ENCODE results near the gene LACTB. TPM values are rescaled to one million over a fixed set of nuclear protein-coding genes. Genes with fewer than 3 reads are reported as not detected.

LACTB gene, protein sequence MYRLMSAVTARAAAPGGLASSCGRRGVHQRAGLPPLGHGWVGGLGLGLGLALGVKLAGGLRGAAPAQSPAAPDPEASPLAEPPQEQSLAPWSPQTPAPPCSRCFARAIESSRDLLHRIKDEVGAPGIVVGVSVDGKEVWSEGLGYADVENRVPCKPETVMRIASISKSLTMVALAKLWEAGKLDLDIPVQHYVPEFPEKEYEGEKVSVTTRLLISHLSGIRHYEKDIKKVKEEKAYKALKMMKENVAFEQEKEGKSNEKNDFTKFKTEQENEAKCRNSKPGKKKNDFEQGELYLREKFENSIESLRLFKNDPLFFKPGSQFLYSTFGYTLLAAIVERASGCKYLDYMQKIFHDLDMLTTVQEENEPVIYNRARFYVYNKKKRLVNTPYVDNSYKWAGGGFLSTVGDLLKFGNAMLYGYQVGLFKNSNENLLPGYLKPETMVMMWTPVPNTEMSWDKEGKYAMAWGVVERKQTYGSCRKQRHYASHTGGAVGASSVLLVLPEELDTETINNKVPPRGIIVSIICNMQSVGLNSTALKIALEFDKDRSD
- total RNA-seq (10 to 100 TPM in 1 of 4 donors, 1 to 10 TPM in 3; 7.2 to 11.2 (median 8.4) TPM), polyA plus RNA-seq (10 to 100 TPM; 14.9 to 32.4 (median 21.6) TPM)

DNA sequence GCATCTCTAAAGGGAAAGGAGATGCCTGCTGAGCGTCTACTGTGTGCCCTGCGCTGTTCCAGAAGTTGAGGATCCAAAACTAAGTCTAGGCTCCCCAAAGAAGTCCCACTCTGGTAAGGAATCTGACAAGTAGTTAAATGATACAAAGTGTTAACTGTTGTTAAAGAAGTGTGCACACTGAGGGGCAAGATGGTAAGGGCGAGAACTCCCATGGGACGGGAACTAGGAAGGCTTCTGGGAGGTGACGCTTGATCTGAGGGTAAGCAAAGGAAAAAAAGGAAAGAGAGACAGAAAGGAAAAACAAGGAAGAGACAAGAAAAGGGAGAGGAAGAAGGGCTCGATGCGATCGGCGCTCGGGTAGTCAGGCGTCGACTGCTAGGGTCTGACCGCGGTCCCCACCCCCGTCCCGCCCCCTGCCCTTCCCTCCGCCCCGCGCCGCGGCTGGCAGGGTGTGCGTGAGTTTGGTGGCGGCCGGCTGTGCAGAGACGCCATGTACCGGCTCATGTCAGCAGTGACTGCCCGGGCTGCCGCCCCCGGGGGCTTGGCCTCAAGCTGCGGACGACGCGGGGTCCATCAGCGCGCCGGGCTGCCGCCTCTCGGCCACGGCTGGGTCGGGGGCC, at the start of gene LACTB:
LACTB (plus strand) TSS at position 480 of the 620 bp plus-strand sequence; CDS start at position 491, 11 bp downstream.
- TF ChIP-seq EP300 (IDR thresholded peaks at IDR 0.05), result no peak
- no peak for TF ChIP-seq CTCF (IDR thresholded peaks at IDR 0.05)
- peak; percentile 32 to 36 for TF ChIP-seq POLR2A (IDR thresholded peaks at IDR 0.05)
- TF ChIP-seq POLR2AphosphoS5 (IDR thresholded peaks at IDR 0.05), result peak; percentile 80 to 92 (median 88)
- H3K27me3 ChIP-seq, result no peaks in the 10 kb centered on the region
- H3K27ac ChIP-seq, result peak within 1 kb of the TSS; percentile 89 to 94 (median 91)
- peaks cover 0 to 13% (median 2%) of the 10 kb centered on the region in 4 donors for H3K4me1 ChIP-seq
- H3K9me3 ChIP-seq, result peaks cover 0 to 2% (median 0%) of the 10 kb centered on the region in 4 donors
- peak; percentile 93 for DNase-seq
- WGBS, 2 donors, result 3 to 5% methylated on average over 40 of the region's 40 CpGs
- intact Hi-C loops (cut with DNase I), result loop anchor here (2.0 to 10.0 kb wide), 2 partner anchors 35 to 153 kb away; partner anchors contain the start of genes APH1B and RPS27L
- H3K4me3 ChIP-seq, result peak within 1 kb of the TSS; percentile 66 to 99 (median 83)
- H3K36me3 ChIP-seq, result peaks cover 0 to 8% (median 0%) of the 10 kb centered on the region in 4 donors

DNA sequence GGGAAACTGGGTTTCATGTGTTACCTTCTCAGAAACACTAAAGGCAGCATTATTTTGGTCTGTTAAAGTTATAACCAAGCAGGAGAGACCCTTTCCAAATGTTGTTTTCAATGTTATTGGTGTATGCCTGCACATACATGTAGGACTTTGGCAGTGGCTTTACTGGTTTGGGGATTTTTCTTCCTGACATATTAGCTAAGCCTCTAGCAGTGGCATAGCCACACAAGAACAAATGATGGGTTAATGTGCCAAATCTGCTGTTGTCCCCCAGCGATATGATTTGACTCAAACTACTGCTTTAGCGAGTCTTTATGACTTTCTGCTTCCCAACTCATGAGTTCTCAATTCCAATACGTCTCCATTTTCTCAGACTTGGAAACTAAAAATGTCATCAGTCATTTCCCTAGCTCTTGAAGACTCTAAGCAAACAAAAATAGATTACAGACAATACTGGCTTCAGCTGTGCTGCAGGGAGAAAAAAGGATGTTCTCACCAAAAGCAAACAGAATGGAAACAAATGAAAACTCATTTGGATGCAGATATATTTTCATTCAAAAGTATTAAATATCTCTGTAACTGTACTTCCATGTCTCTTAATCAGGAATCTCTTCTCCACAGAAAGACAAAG, 49.5 kb upstream of the LACTB start:
- H3K27me3 ChIP-seq, result no peaks in the 10 kb centered on the region
- intact Hi-C loops (cut with DNase I), result no loop called here
- DNase-seq, result no peak
- no peak for TF ChIP-seq CTCF (IDR thresholded peaks at IDR 0.05)
- peak in 3 of 4 donors; percentile 13 to 30 (median 25) for TF ChIP-seq POLR2AphosphoS5 (IDR thresholded peaks at IDR 0.05)
- no peaks in the 10 kb centered on the region for H3K9me3 ChIP-seq
- peak overlapping the region; percentile 73 to 99 (median 98) for H3K27ac ChIP-seq
- H3K4me1 ChIP-seq, result peaks cover 2 to 85% (median 55%) of the 10 kb centered on the region in 4 donors
- H3K36me3 ChIP-seq, result peaks cover 15 to 48% (median 31%) of the 10 kb centered on the region in 4 donors
- H3K4me3 ChIP-seq, result no peak overlapping the region
- WGBS, 2 donors, result 77 to 78% methylated on average over 3 of the region's 3 CpGs

DNA sequence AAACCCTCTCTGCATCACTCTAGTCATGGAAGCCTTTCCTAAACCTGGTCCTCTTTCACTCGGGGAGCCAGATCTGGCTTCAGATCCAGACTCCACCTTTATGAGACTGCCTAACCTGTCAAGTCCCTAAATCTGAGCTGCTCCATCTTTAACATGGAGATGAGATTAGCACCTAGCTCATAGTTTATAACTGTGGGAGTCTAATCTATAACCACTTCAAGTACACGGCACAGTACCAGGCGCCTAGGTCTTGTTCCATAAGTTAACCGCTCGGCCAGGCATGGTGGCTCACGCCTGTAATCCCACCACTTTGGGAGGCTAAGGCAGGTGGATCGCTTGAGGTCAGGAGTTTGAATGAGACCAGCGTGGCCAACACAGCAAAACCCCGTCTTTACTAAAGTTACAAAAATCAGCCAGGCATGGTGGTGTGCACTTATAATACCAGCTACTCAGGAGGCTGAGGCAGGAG, 48.8 kb upstream of the LACTB start:
- Histone ChIP-seq H3K4me1 (peaks cover 2 to 78% (median 48%) of the 10 kb centered on the region in 4 donors), H3K9me3 (no peaks in the 10 kb centered on the region), H3K27ac (peak overlapping the region; percentile 73 to 99 (median 98)), H3K4me3 (no peak overlapping the region), H3K27me3 (no peaks in the 10 kb centered on the region), H3K36me3 (peaks cover 11 to 41% (median 24%) of the 10 kb centered on the region in 4 donors)
- intact Hi-C loops (cut with DNase I), result no loop called here
- TF ChIP-seq POLR2A (IDR thresholded peaks at IDR 0.05) (peak in 1 of 2 donors; percentile 7), POLR2AphosphoS5 (IDR thresholded peaks at IDR 0.05) (peak in 2 of 4 donors; percentile 72 to 78), EP300 (IDR thresholded peaks at IDR 0.05) (no peak), CTCF (IDR thresholded peaks at IDR 0.05) (no peak)
- DNase-seq, result no peak
- WGBS, 2 donors, result 83 to 94% methylated on average over 9 of the region's 9 CpGs

GRCh38 chr15:63073497-63074172, 48.0 kb upstream of the LACTB start:
- Histone ChIP-seq H3K4me3 (no peak overlapping the region), H3K27me3 (no peaks in the 10 kb centered on the region), H3K36me3 (peaks cover 4 to 33% (median 16%) of the 10 kb centered on the region in 4 donors), H3K4me1 (peaks cover 2 to 70% (median 40%) of the 10 kb centered on the region in 4 donors), H3K27ac (peak overlapping the region; percentile 73 to 99 (median 98)), H3K9me3 (no peaks in the 10 kb centered on the region)
- TF ChIP-seq CTCF (IDR thresholded peaks at IDR 0.05) (no peak), POLR2A (IDR thresholded peaks at IDR 0.05) (no peak), EP300 (IDR thresholded peaks at IDR 0.05) (no peak), POLR2AphosphoS5 (IDR thresholded peaks at IDR 0.05) (peak in 2 of 4 donors; percentile 61 to 73)
- WGBS, 2 donors, result 28 to 68% methylated on average over 9 of the region's 9 CpGs
- no peak for DNase-seq
- intact Hi-C loops (cut with DNase I), result no loop called here
